Right forelimb (tissue), 1 donor: ENCODE measurements around the gene CTSH.

Source experiments
- DNase-seq: peaks from one replicate; pipeline ENCODE4 v3.0.0-alpha.2; 2018

CTSH gene, protein sequence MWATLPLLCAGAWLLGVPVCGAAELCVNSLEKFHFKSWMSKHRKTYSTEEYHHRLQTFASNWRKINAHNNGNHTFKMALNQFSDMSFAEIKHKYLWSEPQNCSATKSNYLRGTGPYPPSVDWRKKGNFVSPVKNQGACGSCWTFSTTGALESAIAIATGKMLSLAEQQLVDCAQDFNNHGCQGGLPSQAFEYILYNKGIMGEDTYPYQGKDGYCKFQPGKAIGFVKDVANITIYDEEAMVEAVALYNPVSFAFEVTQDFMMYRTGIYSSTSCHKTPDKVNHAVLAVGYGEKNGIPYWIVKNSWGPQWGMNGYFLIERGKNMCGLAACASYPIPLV

DNA sequence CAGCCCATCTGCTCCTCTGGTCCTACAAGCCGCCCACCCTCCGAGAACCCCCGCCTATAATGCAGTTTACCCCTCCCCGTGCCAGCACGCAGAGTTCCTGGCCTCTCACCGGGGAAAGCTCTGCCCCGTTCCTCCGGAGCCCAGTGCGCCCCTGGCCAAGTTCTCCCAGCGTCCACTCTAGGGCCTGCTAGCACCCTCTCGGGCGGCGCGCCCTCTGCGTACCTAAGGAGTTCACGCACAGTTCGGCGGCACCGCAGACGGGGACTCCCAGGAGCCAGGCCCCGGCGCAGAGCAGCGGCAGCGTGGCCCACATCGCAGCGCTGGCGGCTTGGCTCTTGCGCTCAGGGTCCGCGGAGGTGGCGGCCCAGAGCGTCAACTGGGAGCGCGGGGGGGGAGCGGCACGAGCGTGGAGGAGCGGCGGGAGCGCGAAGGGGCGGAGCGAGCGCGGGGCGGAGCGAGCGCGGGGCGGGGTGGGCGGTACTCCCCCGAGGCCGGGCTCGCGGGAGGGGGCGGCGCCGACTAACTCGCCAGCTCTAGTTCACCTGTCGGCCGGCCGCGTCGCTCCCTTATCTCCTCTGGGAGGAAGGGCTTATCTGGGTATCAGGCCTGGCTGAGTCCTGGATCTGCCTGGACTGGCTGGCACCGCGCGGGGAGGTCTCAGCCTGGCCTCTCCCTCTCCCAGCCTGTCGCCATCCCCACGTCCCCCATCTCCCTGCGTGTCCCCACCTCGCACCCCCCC lies at the start of gene CTSH:
Gene CTSH, minus strand, starts transcription at position 378 of the 739 bp plus-strand sequence. Its CDS starts 65 bp downstream, at position 313.
- peak; percentile 66 for DNase-seq

DNA sequence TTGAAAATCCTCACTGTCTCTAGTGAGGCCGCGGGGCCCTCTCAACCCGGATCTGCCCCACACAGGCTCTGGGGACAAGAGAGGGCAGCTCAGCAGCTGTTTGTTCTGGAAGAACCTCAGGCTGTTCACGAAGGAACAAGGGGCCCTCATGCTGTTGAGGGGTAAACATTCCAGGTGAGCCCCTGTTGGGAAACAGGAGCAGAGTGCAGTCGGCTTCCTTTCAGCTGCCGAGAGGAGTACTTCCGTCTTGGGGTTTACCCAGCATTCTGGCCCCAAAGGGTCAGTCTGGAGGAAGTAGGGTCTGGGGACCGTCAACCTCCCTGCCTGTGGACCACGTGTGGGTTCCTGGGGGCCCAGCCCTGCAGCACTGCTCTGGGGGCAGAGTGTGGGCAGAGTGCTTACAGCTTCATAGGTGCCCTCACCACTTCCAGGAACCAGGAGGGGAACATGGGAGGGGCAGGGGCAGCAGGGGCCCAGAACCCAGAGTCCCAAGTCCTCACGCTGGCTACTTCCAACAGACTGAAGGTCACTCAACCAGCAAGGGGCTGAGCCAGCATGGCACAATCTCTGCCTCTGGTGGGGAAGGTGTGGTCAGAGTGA lies 49.2 kb upstream of the CTSH start:
- DNase-seq, result no peak

DNA sequence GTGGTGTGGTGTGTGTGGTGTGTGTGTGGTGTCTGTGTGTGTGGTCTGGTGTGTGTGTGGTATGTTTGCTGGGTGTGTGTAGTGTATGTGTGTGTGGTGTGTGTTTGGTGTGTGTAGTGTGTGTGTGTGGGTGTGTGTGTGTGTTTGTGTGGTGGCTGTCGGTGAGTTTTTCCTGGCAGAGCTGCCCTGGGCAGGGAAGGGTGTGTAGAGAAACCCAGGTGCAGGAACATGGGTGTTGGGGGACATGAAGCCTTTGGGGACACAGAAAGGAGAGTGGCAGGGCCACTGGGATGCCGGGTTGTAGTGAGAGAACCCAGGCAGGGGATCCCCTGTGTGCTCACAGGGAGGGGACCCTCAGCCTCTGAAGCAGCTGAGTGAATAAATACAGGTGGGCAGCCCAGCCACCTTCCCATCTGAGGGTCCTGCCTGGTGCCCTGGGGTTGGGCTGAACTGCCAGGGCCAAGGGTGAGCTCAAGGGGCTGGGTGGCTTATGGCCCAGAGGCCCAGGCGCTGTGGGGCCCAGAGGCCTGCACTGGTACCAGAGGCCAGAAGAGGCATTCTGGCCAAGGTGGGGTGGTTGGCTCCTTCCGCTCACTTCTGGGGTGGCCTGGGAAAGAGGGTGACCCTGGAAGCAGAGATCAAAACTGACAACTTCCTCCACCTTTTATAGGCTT lies 48.5 kb upstream of the CTSH start:
- DNase-seq, result no peak

DNA sequence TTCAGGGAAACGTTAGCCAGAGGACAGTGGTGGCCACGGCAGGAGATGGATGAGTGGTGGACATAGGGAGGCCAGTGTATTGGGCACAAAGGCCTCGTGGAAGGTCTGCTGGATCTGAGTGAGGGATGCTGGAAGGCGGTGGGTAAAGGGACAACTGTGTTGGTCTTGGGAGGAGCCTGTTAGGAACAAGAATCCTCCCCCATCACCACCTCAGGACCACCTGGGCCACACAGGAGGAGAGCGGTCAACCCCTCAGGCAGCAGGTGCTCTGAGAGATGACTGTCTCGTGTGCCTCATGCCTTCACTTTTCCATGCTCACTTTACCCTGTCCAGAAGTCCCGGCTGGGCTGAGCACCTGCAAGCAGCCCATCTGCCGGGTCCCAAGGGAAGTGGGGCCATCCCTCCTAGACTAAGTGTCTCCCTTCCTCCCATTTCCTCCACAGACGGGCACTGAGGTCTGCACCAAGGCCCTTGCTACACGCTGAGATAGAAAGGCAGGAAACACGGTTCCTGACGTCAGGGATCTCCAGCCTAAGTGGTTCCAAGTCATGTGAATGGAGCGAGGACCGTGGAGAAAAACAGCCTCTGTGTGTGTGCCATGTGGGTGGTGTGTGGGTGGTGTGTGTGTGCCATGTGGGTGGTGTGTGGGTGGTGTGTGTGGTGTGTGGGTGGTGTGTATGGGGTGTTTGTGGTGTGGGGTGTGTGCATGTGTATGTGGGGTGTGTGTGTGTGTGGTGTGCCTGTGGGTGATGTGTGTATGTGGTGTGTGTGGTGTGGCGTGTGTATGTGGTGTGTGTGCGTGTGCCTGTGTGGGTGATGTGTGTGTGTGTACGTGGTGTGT lies 47.8 kb upstream of the CTSH start:
- DNase-seq, result no peak

DNA sequence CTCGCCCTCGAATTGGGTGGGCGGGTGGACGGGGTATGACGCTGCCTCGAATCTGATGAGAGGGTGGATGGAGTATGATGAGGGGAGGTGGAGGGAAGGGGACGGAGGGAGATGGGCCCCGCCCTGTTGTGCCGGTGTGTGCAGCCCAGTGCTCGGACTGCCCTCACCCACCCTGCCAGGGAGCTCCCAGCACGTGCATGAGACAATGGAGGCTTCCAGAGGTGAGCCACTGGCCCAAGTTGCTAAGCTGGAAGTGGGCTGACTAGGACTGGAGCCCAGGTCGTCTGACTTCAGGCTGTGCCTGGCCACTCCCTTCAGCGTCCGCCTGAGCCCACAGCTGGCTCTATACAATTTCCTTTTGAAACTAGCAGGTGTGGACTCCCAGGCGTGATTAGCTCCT lies 47.0 kb upstream of the CTSH start:
- DNase-seq, result no peak

DNA sequence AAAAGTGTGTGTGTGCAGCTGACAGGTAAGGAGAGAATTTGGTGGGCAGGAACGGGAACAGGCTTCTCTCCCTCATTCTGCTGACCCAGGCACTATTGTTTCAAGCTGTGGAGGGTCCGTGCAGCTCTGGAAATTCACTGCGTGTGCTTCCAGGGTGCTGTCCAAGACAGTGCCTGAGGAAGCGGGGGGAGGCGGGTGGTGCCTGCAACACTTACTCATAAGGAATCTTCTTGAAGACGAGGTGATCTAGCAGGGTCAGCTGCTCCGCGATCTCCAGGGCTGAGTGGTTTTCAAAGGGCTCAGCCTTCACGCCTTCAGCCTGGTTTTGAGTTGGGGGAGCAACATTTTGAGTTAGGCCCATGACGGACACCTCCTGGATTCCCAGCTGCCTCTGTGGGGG lies 46.6 kb upstream of the CTSH start:
- DNase-seq, result no peak

DNA sequence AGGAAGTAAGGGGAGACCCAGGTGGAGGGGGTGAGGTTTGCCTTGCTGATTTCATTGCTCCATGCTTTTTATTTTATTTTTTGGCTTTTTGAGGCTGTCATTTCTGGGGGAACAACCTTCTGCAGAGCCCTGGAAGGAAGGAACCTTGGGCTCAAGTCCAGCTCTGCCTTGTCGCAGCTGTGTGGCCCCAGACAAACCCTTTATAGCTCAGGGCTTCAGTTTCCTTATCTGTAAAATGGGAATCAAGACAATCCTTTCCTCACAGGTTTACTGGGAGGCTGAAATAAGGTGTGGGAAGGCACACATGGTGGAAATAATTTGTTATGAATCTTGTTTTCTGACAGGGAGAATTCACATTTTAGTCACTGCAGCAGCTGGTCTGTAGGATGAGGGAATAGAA lies 45.4 kb upstream of the CTSH start:
- no peak for DNase-seq

DNA sequence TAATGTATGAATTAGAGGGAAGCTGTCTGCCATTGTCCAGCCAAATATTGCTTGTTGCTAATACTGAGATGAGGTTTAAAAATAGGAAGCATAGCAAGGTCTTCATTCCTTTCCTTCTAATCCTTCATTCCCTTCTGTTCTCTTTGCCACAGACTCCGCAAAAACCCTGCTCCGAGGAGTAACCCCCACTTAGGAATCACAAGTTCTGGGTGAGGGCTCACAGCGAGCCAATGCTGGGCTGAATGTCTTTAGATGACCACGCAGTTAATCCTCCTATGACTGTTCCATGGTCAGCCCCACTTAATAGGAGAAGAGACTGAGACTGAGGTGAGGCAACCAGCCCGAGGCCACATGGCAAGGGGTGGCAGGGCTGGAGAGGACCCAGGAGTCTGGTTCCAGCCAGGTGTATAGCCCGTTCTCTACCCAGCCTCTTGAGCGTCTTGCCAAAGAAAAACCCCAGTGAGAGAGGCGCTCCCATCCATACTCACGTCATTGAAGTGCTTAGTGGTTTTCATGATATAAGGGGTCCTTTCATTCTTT lies 44.9 kb upstream of the CTSH start:
- no peak for DNase-seq

DNA sequence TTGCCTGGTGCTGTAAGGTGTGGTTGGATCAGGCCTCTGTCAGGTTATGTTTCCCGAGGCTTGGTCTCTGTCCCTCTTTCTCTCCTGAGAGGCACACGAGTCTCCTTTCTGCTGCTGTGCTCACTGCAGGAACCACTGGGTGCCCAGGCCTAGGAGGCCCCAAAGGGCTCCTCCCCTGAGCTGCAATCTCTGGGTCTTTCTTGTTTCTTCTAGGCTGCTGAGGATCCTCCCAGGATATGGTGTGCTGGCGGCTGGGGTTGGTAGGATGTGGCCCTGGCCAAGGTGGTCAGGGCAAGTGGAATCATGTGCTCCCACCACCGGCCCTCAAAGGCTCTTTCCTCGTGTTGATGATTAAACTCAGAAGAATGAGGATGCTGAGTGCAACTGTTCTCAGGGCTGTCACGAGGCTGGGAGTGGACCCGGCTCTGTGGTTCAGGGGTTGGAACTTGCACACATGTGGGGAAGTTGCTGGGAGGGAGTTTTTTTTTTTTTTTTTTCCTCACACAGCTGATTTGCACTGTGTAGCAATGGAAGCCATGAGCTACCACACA lies 43.6 kb upstream of the CTSH start:
- no peak for DNase-seq

DNA sequence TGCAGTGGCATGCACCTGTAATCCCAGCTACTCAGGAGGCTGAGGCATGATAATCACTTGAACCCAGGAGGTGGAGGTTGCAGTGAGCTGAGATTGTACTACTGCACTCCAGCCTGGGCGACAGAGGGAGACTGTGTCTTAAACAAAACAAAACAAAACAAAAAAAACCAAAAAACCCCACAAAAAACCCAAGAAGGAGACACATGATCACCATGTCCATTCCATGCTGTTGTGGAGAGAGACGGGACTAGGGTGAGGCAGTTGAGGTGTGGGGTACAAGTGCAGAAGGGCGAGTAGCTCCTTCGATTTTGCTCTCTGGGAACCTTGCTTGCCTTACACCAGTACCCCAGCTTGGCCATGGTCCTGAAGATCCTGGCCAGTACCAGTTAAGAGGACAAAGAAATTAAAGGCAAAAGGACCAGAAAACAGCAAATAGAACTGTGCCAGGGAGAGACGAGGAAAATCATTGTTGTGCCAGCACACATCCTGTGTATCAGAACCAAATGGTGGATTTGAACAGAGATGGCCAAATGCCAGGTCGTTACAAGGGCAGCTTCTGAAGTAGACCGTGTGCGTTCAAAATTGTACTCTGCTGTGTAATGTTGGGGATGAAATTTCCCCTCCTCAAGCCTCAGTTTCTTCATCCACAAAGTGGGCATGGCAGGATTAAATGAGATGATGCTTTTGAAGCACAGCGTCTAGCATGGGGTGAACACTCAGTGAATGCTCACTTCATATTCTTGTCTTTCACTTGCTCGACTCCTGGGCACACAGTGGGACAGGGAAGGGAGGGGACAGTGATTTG lies 42.9 kb upstream of the CTSH start:
- no peak for DNase-seq

DNA sequence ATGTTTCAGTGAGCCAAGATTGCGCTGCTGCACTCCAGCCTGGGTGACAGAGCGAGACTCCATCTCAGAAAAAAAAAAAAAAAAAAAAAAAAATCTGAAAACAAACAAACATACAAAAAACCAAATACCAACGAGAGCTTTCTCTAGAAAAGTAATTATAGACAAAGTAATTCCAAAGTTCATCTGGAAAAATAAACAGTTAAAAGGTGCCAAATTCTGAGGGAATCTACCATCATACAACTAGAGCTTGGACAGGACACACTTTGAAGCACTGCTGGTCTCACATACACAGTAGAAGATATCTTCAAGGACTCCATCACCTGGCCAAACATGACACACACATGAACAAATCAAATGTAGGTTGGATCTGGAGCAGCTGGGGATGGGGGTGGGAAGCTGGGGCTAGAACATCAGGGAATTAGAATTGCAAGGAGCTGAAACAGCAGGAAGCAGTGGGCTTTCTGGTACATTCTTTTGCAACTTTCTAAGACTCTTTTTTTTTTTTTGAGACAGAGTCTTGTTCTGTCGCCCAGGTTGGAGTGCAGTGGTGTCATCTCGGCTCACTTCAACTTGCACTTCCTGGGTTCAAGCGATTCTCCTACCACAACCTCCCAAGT lies 41.1 kb upstream of the CTSH start:
- DNase-seq, result no peak

DNA sequence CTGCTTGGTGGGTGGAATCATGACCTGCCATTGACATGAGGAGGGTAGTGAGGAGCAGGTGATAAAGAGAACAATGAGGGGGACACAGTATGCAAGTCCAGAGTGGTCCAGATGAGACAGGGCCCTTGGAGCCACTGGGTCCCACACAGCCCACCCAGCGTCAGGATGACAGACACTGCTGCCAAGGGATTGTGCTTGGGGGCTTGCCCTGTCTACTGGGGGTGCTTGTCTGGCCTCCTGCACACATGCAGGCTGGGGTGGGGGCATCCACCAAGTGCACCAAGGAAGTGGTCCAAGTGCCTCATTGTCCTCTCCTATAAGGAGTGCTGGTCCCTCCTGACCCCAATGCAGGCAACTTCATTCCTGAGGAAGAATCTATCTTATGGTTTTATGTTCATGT lies 39.2 kb upstream of the CTSH start:
- no peak for DNase-seq

DNA sequence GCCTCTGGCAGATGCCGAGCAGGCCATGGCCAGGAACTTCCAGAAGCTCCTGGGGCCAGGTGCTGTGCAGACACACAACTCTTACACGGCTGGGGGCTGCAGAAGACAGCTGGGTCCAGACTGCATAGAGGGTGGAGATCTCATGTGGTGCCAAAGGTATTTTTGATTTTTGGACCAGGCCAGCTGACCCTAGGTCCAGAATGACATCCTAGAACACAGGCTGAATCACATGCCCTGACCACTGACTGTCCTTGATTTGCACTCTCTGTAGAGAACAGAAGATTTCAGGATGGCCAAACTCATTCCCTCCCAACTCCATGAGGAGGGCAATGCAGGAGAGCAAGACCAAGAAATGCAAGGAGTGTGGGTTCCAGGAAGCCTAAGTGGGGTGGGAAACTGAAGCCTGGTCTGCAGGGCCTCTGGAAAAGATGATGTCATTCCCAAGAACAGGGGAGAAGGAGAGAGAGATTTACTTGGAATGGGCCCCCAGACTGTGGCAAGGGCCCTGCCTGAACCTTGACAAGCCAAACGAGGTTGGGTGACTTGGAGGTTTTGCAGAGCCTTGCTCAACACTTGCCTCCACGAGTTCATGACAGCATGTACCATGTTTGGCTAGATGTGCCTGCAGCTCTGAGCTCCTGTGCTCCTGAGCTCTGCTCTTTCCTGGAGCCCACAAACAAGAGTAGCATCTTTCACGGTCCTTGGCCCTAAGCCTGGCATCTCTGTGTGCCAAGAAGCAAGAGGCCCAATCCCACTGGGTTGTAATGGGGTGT lies 38.5 kb upstream of the CTSH start:
- no peak for DNase-seq

DNA sequence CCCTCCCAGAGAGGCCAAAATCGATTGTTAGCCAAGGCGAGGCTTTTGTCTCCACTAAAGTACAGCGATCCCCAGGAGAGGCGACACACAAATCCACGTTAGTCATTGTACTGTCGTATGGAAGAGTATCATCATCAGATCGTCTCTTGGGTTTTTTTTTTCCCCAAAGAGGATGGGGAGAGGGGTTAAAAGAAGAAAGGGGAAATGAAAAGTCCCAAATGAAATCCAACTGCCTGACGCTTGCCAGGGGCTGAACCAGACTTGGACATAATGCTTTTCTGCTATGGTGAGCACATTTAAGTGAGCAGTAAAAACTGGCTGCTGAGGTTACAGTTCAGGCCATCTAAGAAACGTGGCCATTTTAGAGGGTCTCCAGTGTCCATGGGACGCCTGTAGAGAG lies 37.9 kb upstream of the CTSH start:
- DNase-seq, result no peak

DNA sequence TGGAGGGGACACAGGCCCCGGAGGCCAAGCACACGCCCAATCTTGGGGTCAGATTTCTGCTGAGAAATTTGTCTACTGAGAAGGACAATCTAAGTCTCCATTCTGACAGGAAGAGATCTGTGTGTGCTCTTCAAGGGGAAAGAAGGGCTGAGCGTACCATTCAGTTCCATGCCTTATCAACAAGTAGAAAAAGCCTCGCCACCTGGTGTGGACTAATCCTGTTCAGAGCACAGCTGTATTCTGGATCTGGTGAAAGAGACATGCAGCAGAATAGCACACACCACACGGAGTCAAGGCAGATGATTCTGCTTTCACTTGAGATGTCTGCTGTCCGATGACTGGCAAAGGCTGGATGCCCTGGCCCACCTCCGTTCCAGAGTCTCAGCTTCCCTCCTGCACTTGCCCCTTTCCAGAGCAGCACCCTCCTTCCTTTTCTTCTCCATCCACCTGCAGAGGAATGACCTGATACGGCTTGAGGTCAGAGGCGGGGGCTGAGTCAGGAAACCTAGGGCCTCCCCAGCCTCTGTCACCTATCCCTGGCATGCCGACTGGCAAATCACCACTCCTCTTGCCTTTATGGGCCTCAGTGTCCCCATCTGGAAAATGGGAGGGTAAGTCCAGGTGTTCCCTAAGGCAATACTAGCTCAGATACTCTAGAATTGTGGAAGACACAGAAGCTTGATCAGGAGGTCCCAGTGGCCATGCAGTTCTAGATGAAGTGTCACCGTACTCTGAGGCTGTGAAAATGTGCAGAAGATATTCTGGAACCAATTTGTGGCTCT lies 36.9 kb upstream of the CTSH start:
- no peak for DNase-seq

DNA sequence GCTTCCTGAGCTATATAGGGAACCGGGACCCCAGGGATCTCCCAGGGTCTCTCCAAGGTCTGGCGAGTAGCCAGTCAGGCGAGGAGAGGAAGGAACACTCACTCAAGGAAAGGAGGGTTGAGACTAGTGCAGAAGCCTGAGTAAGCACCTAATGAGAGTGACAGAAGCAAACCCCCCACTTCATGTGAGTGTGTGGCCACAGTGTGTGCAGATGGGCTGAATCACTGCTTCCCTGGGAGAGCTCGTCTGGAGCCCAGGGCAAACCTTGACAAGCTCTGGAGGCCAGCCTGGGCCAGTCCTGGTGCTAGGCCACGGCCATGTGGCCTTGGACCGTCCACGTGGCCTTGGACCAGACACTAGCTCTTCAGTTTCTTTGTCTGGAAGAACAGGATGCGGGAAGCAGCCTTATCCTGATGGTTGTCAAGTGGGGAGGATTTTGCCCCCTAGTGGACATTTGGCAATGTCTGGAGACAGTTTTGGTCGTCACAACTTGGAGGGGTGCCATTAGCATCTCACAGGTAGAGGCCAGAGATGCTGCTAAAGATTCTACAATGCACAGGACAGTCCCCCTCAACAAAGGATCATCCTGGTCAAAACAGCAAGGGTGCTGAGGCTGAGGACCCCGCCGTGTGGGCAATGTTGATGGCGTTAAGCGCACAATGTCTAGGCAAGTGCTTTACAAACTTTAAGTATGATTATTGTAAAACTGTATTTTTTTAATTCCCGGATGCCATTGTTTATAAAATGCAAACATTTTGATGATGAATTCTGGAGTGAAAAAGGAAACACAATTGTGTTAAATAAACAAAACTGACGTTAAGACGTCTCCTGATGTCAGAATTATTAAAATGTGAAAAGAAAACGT lies 34.8 kb upstream of the CTSH start:
- no peak for DNase-seq

DNA sequence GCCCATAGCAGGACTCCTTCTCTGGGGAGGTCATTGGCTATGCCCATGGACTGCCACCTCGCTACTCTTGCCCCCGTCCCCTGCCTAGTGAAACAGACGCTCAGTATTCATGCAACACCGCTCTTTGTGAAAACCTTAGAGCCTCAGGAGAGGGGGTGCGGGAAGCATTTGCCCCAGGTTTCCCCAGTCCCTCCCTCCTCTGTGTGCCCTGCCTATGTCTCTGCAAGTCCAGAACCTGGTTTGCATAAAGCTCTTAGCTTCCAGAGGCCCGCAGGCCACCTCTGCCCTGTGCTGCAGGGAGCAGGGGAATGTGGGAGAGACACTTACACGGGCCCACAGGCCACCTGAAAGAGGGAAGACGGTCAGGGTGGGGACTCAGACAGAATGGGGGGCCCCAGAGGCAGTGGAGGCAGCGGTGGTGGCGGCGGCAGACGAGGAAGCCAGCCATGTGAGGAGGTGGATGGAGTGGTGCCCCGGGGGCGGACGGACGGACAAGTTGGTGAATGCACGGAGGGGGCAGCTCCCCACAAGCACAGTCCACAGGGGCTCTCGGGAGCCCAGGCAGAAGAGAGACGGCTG lies 33.8 kb upstream of the CTSH start:
- DNase-seq, result no peak
